DND-41 (cell line): Measurements from ENCODE around the gene HOXC11.

Source experiments
- ATAC-seq: fragments of 200-7000 bp; cut with Tn5 transposase; 3 replicates; pipeline ENCODE4 v1.9.1; 2021; ENCODE audit warnings: low read depth; ENCODE audit not compliant: insufficient read depth
- DNase-seq: peaks from one replicate; pipeline ENCODE4 v3.0.0-alpha.2; 2020
- H2AFZ ChIP-seq: 2 replicates; pipeline ENCODE4 v1.6.0; 2012; ENCODE audit warnings: low read depth, low read length
- H3K27ac ChIP-seq: 2 replicates; pipeline ENCODE4 v1.5.1; 2012; ENCODE audit warnings: low read length, inconsistent platforms
- H3K27me3 ChIP-seq: fragments of 200-600 bp; sonication (generic); 2 replicates; pipeline ENCODE4 v1.6.0; 2012; ENCODE audit warnings: low read length, mild to moderate bottlenecking, inconsistent platforms; ENCODE audit not compliant: insufficient read depth, poor library complexity
- H3K36me3 ChIP-seq: 2 replicates; pipeline ENCODE4 v1.5.1; 2012; ENCODE audit warnings: low read length, inconsistent platforms; ENCODE audit not compliant: insufficient read depth
- H3K4me1 ChIP-seq: 2 replicates; pipeline ENCODE4 v1.5.1; 2012; ENCODE audit warnings: mild to moderate bottlenecking, low read length; ENCODE audit not compliant: insufficient read depth
- H3K4me2 ChIP-seq: 2 replicates; pipeline ENCODE4 v1.6.0; 2012; ENCODE audit warnings: mild to moderate bottlenecking, moderate library complexity, low read length, inconsistent platforms; ENCODE audit not compliant: insufficient read depth
- H3K4me3 ChIP-seq, 2 experiments: fragments of 200-600 bp in 1 of 2; shearing (Covaris generic) in 1 of 2; 2 replicates each; pipeline ENCODE4 v1.5.1; 2012 to 2016; ENCODE audit warnings: inconsistent platforms in 2 of 2, low read length in 2 of 2, mild to moderate bottlenecking in 2 of 2, low read depth in 1 of 2, moderate library complexity in 1 of 2
- H3K79me2 ChIP-seq: 2 replicates; pipeline ENCODE4 v1.6.0; 2012; ENCODE audit warnings: low read length, inconsistent platforms; ENCODE audit not compliant: insufficient read depth
- H3K9ac ChIP-seq: 2 replicates; pipeline ENCODE4 v1.6.0; 2012; ENCODE audit warnings: low read depth, mild to moderate bottlenecking, inconsistent platforms, low read length, moderate library complexity
- H3K9me3 ChIP-seq: 2 replicates; pipeline ENCODE4 v1.5.1; 2012; ENCODE audit warnings: low read length, moderate library complexity, mild to moderate bottlenecking, inconsistent platforms; ENCODE audit not compliant: insufficient read depth, severe bottlenecking
- H4K20me1 ChIP-seq: 2 replicates; pipeline ENCODE4 v1.6.0; 2012; ENCODE audit warnings: low read length; ENCODE audit not compliant: insufficient read depth
- EZH2 ChIP-seq: IDR thresholded peaks from 3 replicates; pipeline ENCODE4 v1.6.1; 2012; ENCODE audit warnings: borderline replicate concordance, low read depth, mild to moderate bottlenecking, moderate library complexity, low read length, inconsistent platforms; ENCODE audit not compliant: severe bottlenecking
- TF ChIP-seq, protein P1 (sequence below): IDR thresholded peaks from 2 replicates; pipeline ENCODE4 v1.5.1; 2012; ENCODE audit warnings: borderline replicate concordance, low read length, moderate library complexity, mild to moderate bottlenecking; ENCODE audit not compliant: poor library complexity, severe bottlenecking; ENCODE audit errors: extremely low read depth

The HOXC11 gene

DNA sequence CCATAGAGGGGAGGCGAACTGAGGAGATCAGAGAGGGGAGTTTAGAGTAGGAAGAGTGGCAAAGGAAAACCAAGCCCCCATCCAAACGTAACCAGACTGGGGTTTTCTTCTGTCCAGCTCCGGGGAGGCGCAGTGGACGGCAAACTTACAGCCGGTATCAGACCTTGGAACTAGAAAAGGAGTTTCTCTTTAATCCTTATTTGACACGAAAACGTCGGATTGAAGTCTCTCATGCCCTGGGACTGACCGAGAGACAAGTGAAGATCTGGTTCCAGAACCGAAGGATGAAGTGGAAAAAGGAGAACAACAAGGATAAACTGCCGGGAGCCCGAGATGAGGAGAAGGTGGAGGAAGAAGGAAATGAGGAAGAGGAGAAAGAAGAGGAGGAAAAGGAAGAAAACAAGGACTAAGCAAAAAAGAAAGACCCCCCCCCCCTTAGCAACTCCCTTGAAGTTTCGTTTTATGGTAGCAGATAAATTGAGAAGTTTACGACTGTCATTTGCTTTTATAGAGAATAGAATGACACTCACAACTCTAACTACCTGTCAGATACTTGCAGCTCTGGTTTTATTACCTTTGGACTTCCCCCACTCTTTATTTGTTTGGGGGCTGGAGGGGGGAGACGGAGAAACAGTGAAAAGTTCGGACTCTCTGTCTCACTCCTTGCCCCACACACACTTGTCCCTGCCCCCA is 38.2 kb downstream of the HOXC11 start:
- Histone ChIP-seq H3K4me2 (no peak overlapping the region), H3K27me3 (peaks cover 81% of the 10 kb centered on the region), H3K9ac (no peak overlapping the region), H3K27ac (no peak overlapping the region), H3K4me1 (peaks cover 4% of the 10 kb centered on the region), H2AFZ (0 out of 2 replicates have a peak overlapping the region, but pooled peaks have one; percentile 26), H4K20me1 (no peaks in the 10 kb centered on the region), H3K36me3 (no peaks in the 10 kb centered on the region), H3K9me3 (no peaks in the 10 kb centered on the region), H3K79me2 (no peaks in the 10 kb centered on the region), H3K4me3 (no peak overlapping the region)
- TF ChIP-seq, protein P1, sequence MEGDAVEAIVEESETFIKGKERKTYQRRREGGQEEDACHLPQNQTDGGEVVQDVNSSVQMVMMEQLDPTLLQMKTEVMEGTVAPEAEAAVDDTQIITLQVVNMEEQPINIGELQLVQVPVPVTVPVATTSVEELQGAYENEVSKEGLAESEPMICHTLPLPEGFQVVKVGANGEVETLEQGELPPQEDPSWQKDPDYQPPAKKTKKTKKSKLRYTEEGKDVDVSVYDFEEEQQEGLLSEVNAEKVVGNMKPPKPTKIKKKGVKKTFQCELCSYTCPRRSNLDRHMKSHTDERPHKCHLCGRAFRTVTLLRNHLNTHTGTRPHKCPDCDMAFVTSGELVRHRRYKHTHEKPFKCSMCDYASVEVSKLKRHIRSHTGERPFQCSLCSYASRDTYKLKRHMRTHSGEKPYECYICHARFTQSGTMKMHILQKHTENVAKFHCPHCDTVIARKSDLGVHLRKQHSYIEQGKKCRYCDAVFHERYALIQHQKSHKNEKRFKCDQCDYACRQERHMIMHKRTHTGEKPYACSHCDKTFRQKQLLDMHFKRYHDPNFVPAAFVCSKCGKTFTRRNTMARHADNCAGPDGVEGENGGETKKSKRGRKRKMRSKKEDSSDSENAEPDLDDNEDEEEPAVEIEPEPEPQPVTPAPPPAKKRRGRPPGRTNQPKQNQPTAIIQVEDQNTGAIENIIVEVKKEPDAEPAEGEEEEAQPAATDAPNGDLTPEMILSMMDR: no peak
- no peak for TF ChIP-seq EZH2
- ATAC-seq (no peak), DNase-seq (no peak)

DNA sequence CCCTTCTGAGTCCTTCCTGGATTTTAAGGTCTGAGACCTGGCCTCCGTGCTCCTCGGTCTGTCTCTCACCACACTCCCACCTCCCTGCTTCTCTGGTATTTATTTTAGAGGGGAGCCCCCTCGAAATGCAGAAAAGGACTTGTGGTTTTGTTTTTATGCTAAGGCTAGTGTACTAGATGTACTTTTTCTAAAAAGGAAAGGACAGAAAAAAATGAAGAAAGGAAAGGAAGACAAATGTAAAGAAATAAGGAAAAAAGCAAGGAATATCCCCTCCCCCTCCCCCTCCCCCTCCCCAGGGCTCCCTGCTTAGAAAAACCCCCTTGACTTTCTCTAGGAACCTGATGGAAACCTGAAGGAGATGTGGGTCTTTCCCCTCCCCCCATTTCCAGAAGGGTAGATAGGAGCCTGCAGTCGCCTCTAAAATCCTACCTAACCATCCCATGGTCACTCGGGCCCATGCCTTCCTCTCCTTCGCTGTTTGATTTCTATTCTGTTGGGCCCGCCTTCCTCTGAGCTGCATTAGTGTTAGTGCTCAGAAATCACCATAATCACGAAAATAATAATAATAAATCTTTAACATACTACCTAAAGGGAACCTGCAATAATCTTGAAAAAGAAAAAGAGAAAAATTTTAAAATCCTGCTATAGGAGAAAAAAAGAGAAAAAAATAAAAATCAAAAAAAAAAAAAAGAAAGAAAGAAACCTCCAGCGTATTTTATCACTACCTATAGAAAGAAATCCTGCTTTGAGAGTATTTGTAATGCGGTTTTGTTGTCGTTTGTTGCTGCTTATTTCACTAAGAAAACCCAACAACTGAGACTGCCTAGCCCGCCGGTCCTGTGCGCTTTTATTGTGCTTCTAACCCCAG is 39.0 kb downstream of the HOXC11 start:
- Histone ChIP-seq H4K20me1 (no peaks in the 10 kb centered on the region), H3K4me1 (peaks cover 4% of the 10 kb centered on the region), H3K9ac (no peak overlapping the region), H3K36me3 (no peaks in the 10 kb centered on the region), H3K9me3 (no peaks in the 10 kb centered on the region), H2AFZ (no peak overlapping the region), H3K27ac (no peak overlapping the region), H3K4me3 (no peak overlapping the region), H3K4me2 (no peak overlapping the region), H3K79me2 (no peaks in the 10 kb centered on the region), H3K27me3 (peaks cover 79% of the 10 kb centered on the region)
- DNase-seq (no peak), ATAC-seq (no peak)
- TF ChIP-seq, protein P1: no peak
- no peak for TF ChIP-seq EZH2

DNA sequence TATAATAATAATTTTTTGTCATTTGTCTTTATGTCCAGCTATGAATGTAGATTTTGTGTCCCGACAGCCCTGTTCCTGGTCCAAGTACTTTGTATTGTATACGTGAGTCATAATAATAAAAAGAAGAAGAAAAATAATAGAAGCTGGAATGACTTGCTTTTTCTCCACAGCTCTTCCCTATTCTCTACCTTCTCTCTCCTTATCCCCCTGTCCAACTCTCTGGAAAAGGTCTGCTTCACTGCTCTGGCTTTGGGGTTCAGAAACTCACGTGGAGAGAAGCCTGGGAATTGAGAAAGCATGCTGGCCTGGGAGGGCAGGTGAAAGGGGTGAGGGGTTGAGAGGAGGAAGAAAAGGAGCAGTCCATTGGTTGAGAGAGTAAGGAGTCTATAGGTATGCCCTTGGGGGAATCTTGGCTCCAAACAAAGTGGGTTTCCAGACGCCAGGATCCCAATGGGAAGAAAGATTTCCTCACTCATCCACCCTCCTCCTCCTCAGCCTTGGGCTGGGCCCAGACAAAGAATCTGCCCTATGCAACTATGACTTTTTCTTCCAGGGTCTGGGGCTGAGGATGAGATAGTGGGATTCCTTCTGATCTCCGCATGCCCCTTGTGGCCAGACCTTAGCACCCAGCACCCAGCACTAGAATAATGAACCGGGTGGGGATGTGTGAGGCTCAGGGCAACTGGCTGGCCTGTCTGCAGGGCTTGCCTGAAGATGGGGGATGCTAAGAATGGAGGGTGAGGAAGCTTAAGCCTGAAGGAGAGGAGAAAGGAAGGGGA is 39.9 kb downstream of the HOXC11 start:
- Histone ChIP-seq H3K9me3 (no peaks in the 10 kb centered on the region), H3K4me1 (peaks cover 8% of the 10 kb centered on the region), H3K36me3 (no peaks in the 10 kb centered on the region), H3K27ac (no peak overlapping the region), H3K79me2 (no peaks in the 10 kb centered on the region), H4K20me1 (no peaks in the 10 kb centered on the region), H2AFZ (no peak overlapping the region), H3K4me3 (no peak overlapping the region), H3K9ac (no peak overlapping the region), H3K27me3 (peaks cover 71% of the 10 kb centered on the region), H3K4me2 (no peak overlapping the region)
- DNase-seq (no peak), ATAC-seq (no peak)
- TF ChIP-seq EZH2: no peak
- TF ChIP-seq, protein P1: peak; percentile 41
